Activated T-cell treated with anti-CD3 and anti-CD28 coated beads, Interleukin-2, amount 50 U/mL, for 4 hours (primary cell): ENCODE data around the gene ATP9B. TPM values are rescaled to one million over a fixed set of nuclear protein-coding genes. Genes with fewer than 3 reads are reported as not detected.

Experiments used
- ATAC-seq, 2 donors: fragments of 200-7000 bp; cut with Tn5 transposase; one replicate each; pipeline ENCODE4 v1.10.0; 2021
- DNase-seq: peaks from one replicate; pipeline ENCODE4 v3.0.0-alpha.2; 2020
- H3K27me3 Mint-ChIP-seq: one replicate; pipeline ENCODE4 v1.8.0; 2021; ENCODE audit warnings: low read depth, mixed read lengths
- H3K36me3 Mint-ChIP-seq: one replicate; pipeline ENCODE4 v1.8.0; 2022; ENCODE audit warnings: mixed read lengths; ENCODE audit not compliant: insufficient read depth
- H3K4me1 Mint-ChIP-seq: one replicate; pipeline ENCODE4 v1.8.0; 2021; ENCODE audit warnings: low read depth, mixed read lengths
- H3K4me3 Mint-ChIP-seq: one replicate; pipeline ENCODE4 v1.8.0; 2021; ENCODE audit warnings: mild to moderate bottlenecking, moderate library complexity, mixed read lengths
- H3K9me3 Mint-ChIP-seq: one replicate; pipeline ENCODE4 v1.8.0; 2021; ENCODE audit warnings: mixed read lengths
- total RNA-seq, 3 donors: library from RNA; stranded (reverse); gene quantifications; one replicate each; pipeline ENCODE4 v1.2.1, GENCODE V29; 2021

The ATP9B gene
- total RNA-seq, 3 donors from 2014 or later: 16.3 to 21.6 (median 20.2) TPM

GRCh38 chr18:79185648-79186047, 116.5 kb downstream of the ATP9B start:
- no peak for DNase-seq
- peaks cover 26% of the 10 kb centered on the region for H3K36me3 Mint-ChIP-seq
- ATAC-seq: no peak
- no peaks in the 10 kb centered on the region for H3K4me1 Mint-ChIP-seq
- H3K4me3 Mint-ChIP-seq: no peak overlapping the region
- no peaks in the 10 kb centered on the region for H3K27me3 Mint-ChIP-seq
- H3K9me3 Mint-ChIP-seq: no peaks in the 10 kb centered on the region

DNA sequence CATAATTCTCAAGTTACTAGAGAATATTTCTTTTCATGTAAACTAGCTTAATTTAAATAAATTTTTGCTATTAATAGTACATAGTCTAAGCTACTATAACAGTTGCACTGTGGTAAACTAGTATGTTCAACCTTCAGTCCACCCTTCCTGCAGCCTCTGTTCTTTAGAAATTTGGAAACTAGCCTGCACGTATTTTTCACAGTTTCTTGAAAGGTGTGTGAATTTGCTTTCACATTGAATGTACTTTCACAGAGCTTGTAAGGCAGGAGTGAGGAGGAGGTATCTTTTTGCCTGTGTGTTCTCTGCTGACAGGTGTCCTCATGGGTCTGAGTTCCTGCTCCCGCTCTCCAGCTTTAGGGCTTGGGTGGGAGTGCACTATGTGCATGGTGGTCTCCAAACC, 117.5 kb downstream of the ATP9B start:
- H3K4me1 Mint-ChIP-seq: peaks cover 2% of the 10 kb centered on the region
- no peaks in the 10 kb centered on the region for H3K9me3 Mint-ChIP-seq
- H3K4me3 Mint-ChIP-seq: no peak overlapping the region
- ATAC-seq: peak in 1 of 2 donors; percentile 23
- DNase-seq: no peak
- no peaks in the 10 kb centered on the region for H3K27me3 Mint-ChIP-seq
- H3K36me3 Mint-ChIP-seq: peaks cover 25% of the 10 kb centered on the region

DNA sequence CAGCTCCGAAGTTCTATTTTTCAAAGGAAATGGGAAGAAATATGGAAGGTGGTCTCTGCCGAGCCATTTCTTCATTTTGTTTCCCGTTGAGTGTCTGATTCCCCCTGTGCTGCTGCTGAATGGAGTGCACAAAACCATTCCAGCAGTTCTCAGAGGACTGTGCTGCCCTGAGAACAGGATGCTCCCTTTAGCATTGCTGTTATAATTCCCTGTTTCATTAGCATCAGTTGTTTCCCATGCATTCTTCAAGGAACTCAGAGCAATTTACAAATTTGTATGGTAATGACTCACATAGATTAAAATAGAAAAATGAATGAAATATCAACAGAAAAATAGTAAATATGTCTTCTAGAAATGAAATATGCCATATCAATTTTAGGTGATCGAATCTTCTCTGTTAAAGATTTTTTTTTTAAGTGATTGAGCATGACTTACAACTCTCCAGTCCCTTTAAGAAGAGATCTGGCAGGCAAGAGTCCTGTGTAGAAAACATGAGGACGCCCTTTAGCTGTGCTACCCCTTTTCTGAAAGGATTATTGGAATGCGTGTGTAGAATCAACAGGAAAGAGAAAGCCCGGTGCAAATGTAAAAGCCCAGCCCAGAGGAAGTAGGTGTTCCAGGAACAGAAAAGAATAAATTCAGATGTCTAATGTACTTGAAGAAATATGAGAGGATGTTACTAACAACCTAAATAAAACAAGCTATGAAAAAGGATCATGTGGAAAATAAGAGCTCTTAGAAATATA, 118.5 kb downstream of the ATP9B start:
- peaks cover 4% of the 10 kb centered on the region for H3K4me1 Mint-ChIP-seq
- H3K4me3 Mint-ChIP-seq: no peak overlapping the region
- DNase-seq: no peak

DNA sequence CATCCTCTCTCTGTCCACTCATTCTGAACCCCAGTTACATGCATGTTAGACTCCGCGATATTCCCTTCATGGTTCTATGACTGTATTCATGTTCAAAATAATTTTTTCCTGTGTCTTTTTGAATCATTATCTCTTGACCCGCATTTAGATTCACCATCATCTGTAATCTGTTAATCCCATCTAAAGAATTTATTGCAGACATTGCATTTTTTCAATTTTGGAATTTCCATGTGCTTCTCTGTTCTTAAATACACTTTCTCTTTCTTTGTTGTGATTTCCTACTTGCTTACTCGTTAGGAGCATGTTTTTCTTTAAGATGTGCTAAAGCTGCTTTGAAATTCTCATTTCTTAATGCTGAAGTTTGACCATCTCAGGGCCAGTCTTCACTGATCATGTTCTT, 122.2 kb downstream of the ATP9B start:
- Mint-ChIP-seq H3K36me3 (peaks cover 16% of the 10 kb centered on the region), H3K4me3 (no peak overlapping the region), H3K27me3 (no peaks in the 10 kb centered on the region), H3K9me3 (no peaks in the 10 kb centered on the region), H3K4me1 (peaks cover 4% of the 10 kb centered on the region)
- ATAC-seq (no peak), DNase-seq (no peak)

More for the DNA sequence above, 118.5 kb downstream of the ATP9B start:
- peaks cover 20% of the 10 kb centered on the region for H3K36me3 Mint-ChIP-seq
- no peaks in the 10 kb centered on the region for H3K9me3 Mint-ChIP-seq
- no peaks in the 10 kb centered on the region for H3K27me3 Mint-ChIP-seq
- ATAC-seq: no peak

DNA sequence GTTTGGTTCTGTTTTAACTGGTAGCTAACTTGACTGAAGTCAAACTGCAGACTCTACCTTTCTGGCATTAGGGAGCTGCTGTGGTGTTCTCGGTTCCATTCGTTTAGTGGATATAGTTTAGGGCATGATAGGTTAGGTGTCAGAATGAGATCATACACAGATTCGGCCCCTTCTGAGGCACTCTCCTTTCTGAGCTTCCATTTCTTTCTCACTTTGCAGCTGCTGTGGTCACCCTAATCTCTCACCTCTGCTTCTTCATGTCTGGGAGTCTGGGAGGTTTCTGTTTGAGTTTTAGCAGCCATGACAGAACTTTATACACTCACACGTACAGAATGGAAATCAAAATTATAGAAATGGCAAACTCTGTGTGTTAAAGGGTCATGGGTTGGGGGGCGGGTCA, 122.8 kb downstream of the ATP9B start:
- Mint-ChIP-seq H3K9me3 (no peaks in the 10 kb centered on the region), H3K27me3 (no peaks in the 10 kb centered on the region), H3K36me3 (peaks cover 14% of the 10 kb centered on the region), H3K4me1 (peaks cover 4% of the 10 kb centered on the region), H3K4me3 (no peak overlapping the region)
- DNase-seq (no peak), ATAC-seq (peak; percentile 51 to 72)

- DNase-seq: no peak
- Mint-ChIP-seq H3K9me3 (no peaks in the 10 kb centered on the region), H3K4me1 (peaks cover 4% of the 10 kb centered on the region), H3K27me3 (no peaks in the 10 kb centered on the region), H3K36me3 (peaks cover 18% of the 10 kb centered on the region), H3K4me3 (no peak overlapping the region)
- no peak for ATAC-seq
Observed at GRCh38 chr18:79193826-79194225, 124.6 kb downstream of the ATP9B start.

- no peak overlapping the region for H3K4me3 Mint-ChIP-seq
- no peaks in the 10 kb centered on the region for H3K9me3 Mint-ChIP-seq
- no peaks in the 10 kb centered on the region for H3K27me3 Mint-ChIP-seq
- ATAC-seq (no peak), DNase-seq (no peak)
- peaks cover 11% of the 10 kb centered on the region for H3K4me1 Mint-ChIP-seq
- H3K36me3 Mint-ChIP-seq: peaks cover 15% of the 10 kb centered on the region
Observed at GRCh38 chr18:79195716-79196683, 126.8 kb downstream of the ATP9B start.

DNA sequence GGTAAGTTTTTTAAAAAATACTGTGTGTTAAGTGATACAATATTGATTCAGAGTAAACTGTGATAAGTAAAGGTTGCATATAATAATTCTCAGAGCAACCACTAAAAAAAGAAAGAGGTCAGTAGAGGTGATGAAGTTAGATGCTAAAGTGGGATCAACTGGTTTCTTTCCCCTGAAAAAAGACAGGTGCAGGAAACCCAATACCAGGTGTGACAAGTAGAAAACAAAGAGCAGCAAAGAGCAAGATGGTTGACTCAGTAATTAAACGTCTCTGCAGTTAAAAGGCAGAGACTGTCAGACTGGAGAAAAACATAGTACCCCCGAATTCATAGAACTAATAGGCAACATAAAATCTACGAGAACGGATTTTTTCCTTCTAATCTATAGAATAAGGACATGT, 128.3 kb downstream of the ATP9B start:
- Mint-ChIP-seq H3K27me3 (no peaks in the 10 kb centered on the region), H3K4me1 (peaks cover 13% of the 10 kb centered on the region), H3K9me3 (no peaks in the 10 kb centered on the region), H3K36me3 (peaks cover 11% of the 10 kb centered on the region), H3K4me3 (no peak overlapping the region)
- no peak for ATAC-seq
- no peak for DNase-seq

- Mint-ChIP-seq H3K4me1 (peaks cover 24% of the 10 kb centered on the region), H3K9me3 (no peaks in the 10 kb centered on the region), H3K36me3 (peaks cover 11% of the 10 kb centered on the region), H3K4me3 (no peak overlapping the region), H3K27me3 (no peaks in the 10 kb centered on the region)
- ATAC-seq (peak in 1 of 2 donors; percentile 23), DNase-seq (no peak)
Observed at GRCh38 chr18:79199691-79200374, 130.6 kb downstream of the ATP9B start.

GRCh38 chr18:79200546-79201268, 131.5 kb downstream of the ATP9B start:
- DNase-seq: peak; percentile 15
- peaks cover 24% of the 10 kb centered on the region for H3K4me1 Mint-ChIP-seq
- ATAC-seq: peak in 1 of 2 donors; percentile 70
- no peaks in the 10 kb centered on the region for H3K27me3 Mint-ChIP-seq
- H3K9me3 Mint-ChIP-seq: no peaks in the 10 kb centered on the region
- peaks cover 11% of the 10 kb centered on the region for H3K36me3 Mint-ChIP-seq
- no peak overlapping the region for H3K4me3 Mint-ChIP-seq

DNA sequence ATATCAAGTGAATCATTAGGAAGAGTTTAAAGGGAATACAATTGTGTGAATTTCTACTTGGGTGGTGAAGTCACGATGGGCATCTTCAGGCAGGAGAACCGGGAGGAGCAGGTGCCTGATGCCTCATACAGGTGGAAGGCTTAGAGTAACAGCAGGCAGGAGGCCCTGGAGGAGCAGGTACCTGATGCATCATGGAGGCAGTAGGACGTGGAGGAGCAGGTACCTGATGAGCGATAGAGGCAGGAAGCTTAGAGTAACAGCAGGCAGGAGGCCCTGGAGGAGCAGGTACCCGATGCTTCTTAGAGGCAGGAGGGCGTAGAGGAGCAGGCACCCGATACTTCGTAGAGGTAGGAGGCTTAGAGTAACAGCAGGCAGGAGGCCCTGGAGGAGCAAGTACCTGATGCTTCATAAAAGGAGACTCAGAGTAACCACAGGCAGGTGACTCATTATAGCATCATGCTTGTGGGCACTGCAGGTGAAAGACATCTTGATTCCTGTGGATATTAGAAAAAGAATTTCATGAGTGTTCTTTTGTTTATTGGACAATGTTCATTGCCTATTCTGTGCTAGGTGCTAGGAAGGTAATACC, 133.9 kb downstream of the ATP9B start:
- peaks cover 21% of the 10 kb centered on the region for H3K36me3 Mint-ChIP-seq
- no peaks in the 10 kb centered on the region for H3K27me3 Mint-ChIP-seq
- DNase-seq (peak; percentile 18), ATAC-seq (peak; percentile 88 to 95)
- H3K4me3 Mint-ChIP-seq: no peak overlapping the region
- peaks cover 24% of the 10 kb centered on the region for H3K4me1 Mint-ChIP-seq
- H3K9me3 Mint-ChIP-seq: no peaks in the 10 kb centered on the region

GRCh38 chr18:79204889-79205807, 136.0 kb downstream of the ATP9B start:
- H3K9me3 Mint-ChIP-seq: no peaks in the 10 kb centered on the region
- H3K27me3 Mint-ChIP-seq: no peaks in the 10 kb centered on the region
- ATAC-seq (no peak), DNase-seq (no peak)
- no peak overlapping the region for H3K4me3 Mint-ChIP-seq
- H3K4me1 Mint-ChIP-seq: peaks cover 22% of the 10 kb centered on the region
- H3K36me3 Mint-ChIP-seq: peaks cover 22% of the 10 kb centered on the region

- peaks cover 19% of the 10 kb centered on the region for H3K4me1 Mint-ChIP-seq
- ATAC-seq: no peak
- no peak overlapping the region for H3K4me3 Mint-ChIP-seq
- H3K36me3 Mint-ChIP-seq: peaks cover 24% of the 10 kb centered on the region
- DNase-seq: no peak
- no peaks in the 10 kb centered on the region for H3K9me3 Mint-ChIP-seq
- H3K27me3 Mint-ChIP-seq: no peaks in the 10 kb centered on the region
Observed at GRCh38 chr18:79206444-79206843, 137.2 kb downstream of the ATP9B start.
